HG02678 (cell line): ENCODE results near the gene SLC17A7.
"Not testable (repeated sequence)": the region's sequence is repeated elsewhere in the genome, so short reads cannot be mapped to it uniquely, and the experiment has no call there.

Experiments
- ATAC-seq: cut with Tn5 transposase; IDR thresholded peaks from one replicate; pipeline ENCODE4 v1.9.1; 2021; ENCODE audit warnings: mild to moderate bottlenecking, moderate library complexity; ENCODE audit not compliant: unreplicated experiment

Gene SLC17A7

GRCh38 chr19:49445997-49446396, 4.7 kb upstream of the SLC17A7 start:
- ATAC-seq: no peak

DNA sequence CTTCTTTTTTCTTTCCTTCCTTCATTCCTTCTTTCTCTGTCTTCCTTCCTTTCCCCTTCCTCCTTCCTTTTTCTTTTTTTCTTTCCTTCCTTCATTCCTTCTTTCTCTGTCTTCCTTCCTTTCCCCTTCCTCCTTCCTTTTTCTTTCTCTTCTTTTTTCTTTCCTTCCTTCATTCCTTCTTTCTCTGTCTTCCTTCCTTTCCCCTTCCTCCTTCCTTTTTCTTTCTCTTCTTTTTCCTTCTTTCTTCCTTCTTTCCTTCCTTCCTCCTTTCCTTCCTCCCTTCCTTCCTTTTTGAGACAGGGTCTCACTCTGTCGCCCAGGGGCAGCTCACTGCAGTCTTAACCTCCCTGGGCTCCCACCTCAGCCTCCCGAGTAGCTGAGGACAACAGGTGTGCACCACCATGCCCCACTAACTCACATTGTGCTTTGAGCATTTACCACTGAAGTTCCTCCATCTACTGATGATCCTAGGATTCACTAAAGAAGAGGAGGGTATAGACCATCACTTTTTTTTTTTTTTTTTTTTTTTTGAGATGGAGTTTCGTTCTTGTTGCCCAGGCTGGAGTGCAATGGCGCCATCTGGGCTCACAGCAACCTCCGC, 2.9 kb upstream of the SLC17A7 start:
- not testable (repeated sequence) for ATAC-seq

DNA sequence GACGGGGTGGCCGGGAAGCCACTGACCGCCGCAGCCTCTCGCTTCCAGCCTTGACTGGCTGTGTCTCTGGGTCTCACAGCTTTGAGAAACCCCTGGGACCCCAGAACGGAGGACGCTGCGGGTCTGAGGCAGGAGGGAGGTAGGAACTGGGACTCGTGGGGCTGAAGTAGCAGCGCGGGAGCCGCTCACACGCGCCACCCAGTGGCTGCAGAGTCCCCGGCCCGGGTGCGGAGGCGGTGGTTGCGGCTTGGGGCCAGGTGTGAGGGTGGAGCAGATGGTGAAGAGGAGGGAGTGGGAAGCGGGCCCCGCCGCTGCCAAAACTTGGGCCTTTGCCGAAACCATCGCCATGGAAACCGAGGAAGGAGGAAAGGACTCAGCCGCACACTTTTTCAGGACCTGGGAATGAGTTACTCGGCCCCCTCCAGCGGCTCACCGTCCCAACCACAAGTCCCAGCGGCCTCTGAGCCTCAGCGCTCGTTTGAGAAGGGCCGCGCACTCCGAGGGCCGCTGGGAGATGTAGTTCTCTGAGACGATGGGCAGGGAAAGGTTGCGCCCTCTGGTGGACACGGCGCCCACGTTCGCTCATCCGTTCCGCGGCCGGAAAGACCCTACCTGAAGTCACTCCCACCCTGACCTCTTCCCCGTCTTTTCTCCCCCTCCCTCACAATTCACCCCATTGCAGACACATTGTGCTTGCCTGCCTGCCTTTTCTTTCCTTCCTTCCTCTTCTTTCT, 2.2 kb upstream of the SLC17A7 start:
- peak; percentile 81 for ATAC-seq

- peak; percentile 15 for ATAC-seq
Observed at GRCh38 chr19:49442771-49443365, 1.5 kb upstream of the SLC17A7 start.

DNA sequence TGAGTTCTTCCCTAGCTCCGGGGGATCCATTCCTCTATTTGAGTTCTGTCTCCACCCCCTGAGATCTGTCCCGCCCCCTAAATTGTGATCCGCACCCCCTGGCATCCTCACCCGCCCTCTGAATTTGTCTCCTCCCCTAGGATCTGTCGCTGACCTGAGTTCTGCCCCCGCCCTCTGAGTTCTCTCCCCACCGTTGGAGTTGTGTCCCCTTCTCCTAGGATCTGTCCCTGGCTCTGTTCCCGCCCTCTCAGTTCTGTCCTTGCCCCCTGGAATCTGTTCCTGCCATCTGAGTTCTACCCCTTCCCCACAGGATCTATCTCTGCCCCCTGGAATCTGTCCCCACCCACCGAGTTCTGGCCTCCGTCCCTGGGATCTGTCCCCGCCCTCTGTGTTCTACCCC, 1.0 kb upstream of the SLC17A7 start:
- no peak for ATAC-seq

DNA sequence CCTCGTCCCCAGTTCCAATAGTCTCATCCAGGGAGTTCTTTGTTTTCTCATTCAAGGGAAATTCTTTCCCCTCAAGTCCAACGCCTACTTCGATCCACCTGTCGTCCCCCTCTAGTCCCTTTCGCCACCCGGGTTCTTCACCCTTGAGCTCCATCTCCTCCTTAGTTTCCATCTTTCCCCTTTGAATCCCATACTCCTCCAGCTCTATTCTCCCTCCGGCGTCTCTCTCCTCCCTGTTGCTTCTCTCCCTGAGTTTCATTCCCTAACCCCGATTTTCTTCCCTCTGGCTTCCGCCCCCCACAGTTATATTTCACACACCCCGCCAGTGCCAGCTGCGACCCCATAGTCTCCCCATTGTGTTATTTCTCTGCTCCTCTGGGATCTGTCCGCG, 628 bp upstream of the SLC17A7 start:
- ATAC-seq: no peak

GRCh38 chr19:49440439-49441209, 703 bp downstream of the SLC17A7 start:
- no peak for ATAC-seq

GRCh38 chr19:49439836-49440235, 1.5 kb downstream of the SLC17A7 start:
- no peak for ATAC-seq

GRCh38 chr19:49438261-49438660, 3.1 kb downstream of the SLC17A7 start:
- no peak for ATAC-seq

DNA sequence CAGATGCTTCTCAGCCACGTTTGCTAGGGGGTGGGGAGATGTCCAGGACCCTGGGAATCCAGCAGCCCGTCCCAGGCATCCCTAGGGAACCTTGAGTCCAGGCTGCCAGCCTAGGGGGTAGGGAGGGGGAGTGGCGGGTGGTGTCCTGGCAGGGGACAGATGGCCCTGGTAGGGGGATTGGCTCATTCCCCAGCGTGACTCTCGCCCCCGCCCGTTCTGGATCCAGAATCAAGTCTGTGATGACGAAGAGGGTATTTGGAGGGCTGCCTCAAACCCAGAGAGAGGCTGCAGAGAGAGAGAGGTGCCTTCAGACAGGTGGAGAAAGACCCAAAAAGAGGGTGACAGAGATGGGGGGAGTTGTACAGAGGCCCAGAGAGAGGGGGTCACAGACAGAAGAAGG, 4.1 kb downstream of the SLC17A7 start:
- ATAC-seq: no peak

GRCh38 chr19:49436381-49437017, 4.8 kb downstream of the SLC17A7 start:
- no peak for ATAC-seq

DNA sequence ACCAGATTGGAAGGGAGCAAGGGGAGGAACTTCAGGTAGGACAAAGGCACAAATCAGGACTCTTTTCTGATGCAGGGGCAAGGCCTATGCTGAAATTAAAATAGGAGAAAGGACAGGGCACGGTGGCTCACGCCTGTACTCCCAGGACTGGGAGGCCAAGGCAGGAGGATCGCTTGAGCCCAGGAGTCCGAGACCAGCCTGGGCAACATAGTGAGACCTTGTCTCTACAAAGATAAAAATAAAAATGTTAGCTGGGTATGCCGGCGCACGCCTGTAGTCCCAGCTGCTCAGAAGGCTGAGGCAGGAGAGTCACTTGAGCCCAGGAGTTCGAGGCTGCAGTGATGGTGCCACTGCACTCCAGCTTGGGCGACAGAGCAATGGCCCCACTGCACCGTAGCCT, 5.7 kb downstream of the SLC17A7 start:
- no peak for ATAC-seq

DNA sequence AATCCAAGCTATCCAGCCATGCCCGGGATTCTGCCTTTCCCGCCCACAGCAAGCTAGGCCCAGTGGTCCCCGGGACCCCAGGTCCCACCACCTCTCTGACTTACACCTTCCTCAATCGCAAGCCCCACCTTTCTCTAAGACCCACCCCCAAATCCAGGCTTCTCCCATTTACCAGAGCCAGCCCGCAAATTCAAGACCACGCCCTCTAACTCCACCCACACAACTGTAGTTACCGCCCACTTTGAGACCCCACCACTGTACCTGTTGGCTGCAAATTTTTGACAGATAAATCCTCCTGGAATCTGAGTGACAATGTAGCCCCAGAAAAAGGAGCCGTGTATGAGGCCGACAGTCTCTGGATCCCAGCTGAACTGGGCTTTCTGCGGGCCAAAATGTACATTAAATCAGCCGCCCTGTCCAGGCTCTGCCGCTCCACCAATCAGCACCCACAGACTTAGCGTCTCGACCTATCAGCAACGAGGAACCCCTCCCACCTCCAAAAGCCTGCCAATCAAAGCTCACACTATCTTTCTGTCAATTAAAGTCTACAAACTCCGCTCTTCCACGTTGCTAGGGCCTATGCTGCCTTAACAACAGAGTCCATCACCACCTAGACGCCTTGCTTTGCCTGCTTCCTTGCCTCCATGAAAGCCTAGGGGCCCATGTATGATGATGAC, 6.3 kb downstream of the SLC17A7 start:
- no peak for ATAC-seq

- ATAC-seq: no peak
Observed at GRCh38 chr19:49433240-49433901, 8.0 kb downstream of the SLC17A7 start.

- no peak for ATAC-seq
Observed at GRCh38 chr19:49432141-49433073, 8.9 kb downstream of the SLC17A7 start.

- no peak for ATAC-seq
Observed at GRCh38 chr19:49431330-49431749, 10.0 kb downstream of the SLC17A7 start.

DNA sequence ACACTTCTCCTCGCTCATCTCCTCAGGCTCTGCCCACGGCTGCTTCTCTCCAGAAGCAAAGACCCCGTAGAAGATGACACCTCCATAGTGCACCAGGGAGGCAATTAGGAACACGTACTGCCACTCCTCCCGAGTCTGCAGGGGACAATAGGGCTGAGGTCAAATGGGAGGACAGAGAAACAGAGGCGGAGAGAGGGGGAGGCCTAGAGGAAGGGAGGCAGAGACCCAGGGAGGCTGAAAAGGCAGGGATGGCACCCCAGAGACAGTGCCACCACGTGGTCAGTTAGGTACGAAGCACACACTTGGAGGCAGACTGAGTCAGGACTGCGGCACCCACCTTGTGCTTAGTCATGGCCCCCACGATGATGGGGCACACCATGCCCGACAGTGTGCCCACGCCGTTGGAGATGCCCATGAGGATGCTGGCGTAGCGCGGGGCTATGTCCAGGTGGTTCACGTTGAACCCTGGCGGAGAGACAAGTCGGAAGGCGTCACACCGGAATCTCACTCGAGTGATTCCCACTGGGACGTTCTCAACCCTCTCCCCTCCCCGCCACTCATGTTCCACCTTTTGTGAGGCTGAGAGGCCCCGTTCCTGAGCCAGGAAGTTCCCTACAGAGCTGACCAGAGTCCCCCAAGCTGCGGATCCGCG, 10.5 kb downstream of the SLC17A7 start:
- no peak for ATAC-seq

GRCh38 chr19:49430172-49430677, 11.1 kb downstream of the SLC17A7 start:
- no peak for ATAC-seq
